PC-9 (cell line): Measurements from ENCODE around the gene PKHD1. TPM values are rescaled to one million over a fixed set of nuclear protein-coding genes. Genes with fewer than 3 reads are reported as not detected.

ENCODE experiments used
- BruUV-seq: library from RNA; stranded (reverse); fragments of 400-500 nt; replicated peaks from 2 replicates; lab custom pipeline; 2021; lab: Mats Ljungman, UMichigan
- CTCF ChIA-PET: fragments of 300-600 bp; sonication (Branson Sonifier 250); formaldehyde crosslinking; loops from one replicate; lab custom pipeline; 2022; ENCODE audit warnings: antibody characterized with exemption; lab: Charles Lee
- POLR2A ChIA-PET: fragments of 300-600 bp; sonication (Branson Sonifier 250); formaldehyde crosslinking; loops from one replicate; lab custom pipeline; 2022; ENCODE audit warnings: antibody characterized with exemption; ENCODE audit not compliant: unreplicated experiment; lab: Charles Lee
- DNase-seq, 2 experiments: peaks; one replicate each; pipeline versions ENCODE4 v3.0.0 to v3.0.0-alpha.2; 2015 to 2022; ENCODE audit warnings: mixed read lengths in 1 of 2
- H2AFZ ChIP-seq: fragments of 200-600 bp; sonication (generic); 2 replicates; pipeline ENCODE4 v1.8.1; 2017; ENCODE audit warnings: antibody characterized with exemption
- H3F3A ChIP-seq: fragments of 200-600 bp; sonication (generic); 2 replicates; pipeline ENCODE4 v1.8.1; 2017; ENCODE audit warnings: antibody characterized with exemption, mild to moderate bottlenecking, low read depth; ENCODE audit not compliant: insufficient read depth
- H3K27ac ChIP-seq: fragments of 200-600 bp; sonication (generic); 2 replicates; pipeline ENCODE4 v1.6.1; 2016; ENCODE audit warnings: mixed run types
- H3K27me3 ChIP-seq: fragments of 200-600 bp; sonication (generic); 2 replicates; pipeline ENCODE4 v1.6.1; 2016; ENCODE audit warnings: low read depth, mixed run types; ENCODE audit not compliant: insufficient read depth
- H3K36me3 ChIP-seq: fragments of 200-600 bp; sonication (generic); 2 replicates; pipeline ENCODE4 v1.6.1; 2016; ENCODE audit warnings: low read depth, mixed run types
- H3K4me1 ChIP-seq: fragments of 200-600 bp; sonication (generic); replicated peaks from 2 replicates; pipeline ENCODE4 v1.6.1; 2016; ENCODE audit warnings: mixed run types; ENCODE audit not compliant: insufficient read depth
- H3K4me2 ChIP-seq: fragments of 200-600 bp; sonication (generic); 2 replicates; pipeline ENCODE4 v1.6.1; 2017; ENCODE audit warnings: mixed run types
- H3K4me3 ChIP-seq: fragments of 200-600 bp; sonication (generic); 2 replicates; pipeline ENCODE4 v1.6.1; 2016; ENCODE audit warnings: mixed run types
- H3K79me2 ChIP-seq: fragments of 200-600 bp; sonication (generic); 2 replicates; pipeline ENCODE4 v1.6.1; 2017; ENCODE audit warnings: low read depth, mixed run types
- H3K9me2 ChIP-seq: fragments of 200-600 bp; sonication (generic); 2 replicates; pipeline ENCODE4 v1.8.1; 2017; ENCODE audit warnings: mild to moderate bottlenecking; ENCODE audit not compliant: insufficient read depth
- H3K9me3 ChIP-seq: fragments of 200-600 bp; sonication (generic); 2 replicates; pipeline ENCODE4 v1.8.1; 2016; ENCODE audit warnings: low read depth; ENCODE audit not compliant: insufficient read depth
- H4K20me1 ChIP-seq: fragments of 200-600 bp; sonication (generic); 2 replicates; pipeline ENCODE4 v1.8.1; 2017; ENCODE audit not compliant: insufficient read depth
- EZH2 ChIP-seq: fragments of 200-600 bp; sonication (generic); IDR thresholded peaks from 2 replicates; pipeline ENCODE4 v1.8.0; 2017; ENCODE audit warnings: antibody characterized with exemption, low read depth
- intact Hi-C: fragments of 100-400 bp; cut with micrococcal nuclease; formaldehyde crosslinking; loops from one replicate; pipeline ENCODE4 v1.10.0; 2022; ENCODE audit not compliant: unreplicated experiment
- total RNA-seq: library from RNA; stranded (reverse); gene quantifications from 2 replicates; pipeline ENCODE4 v1.2.3, GENCODE V29; 2021
- TF ChIP-seq, protein P1 (sequence below): fragments of 200-600 bp; sonication (generic); conservative IDR thresholded peaks from 2 replicates; pipeline ENCODE4 v1.6.1; 2017; ENCODE audit warnings: mixed run types, antibody characterized with exemption, mild to moderate bottlenecking, moderate library complexity

Gene PKHD1
- total RNA-seq, 1 experiment from 2014 or later, result not detected

GRCh38 chr6:52045481-52045880 lies 41.9 kb downstream of the PKHD1 start:
- Histone ChIP-seq H3F3A (no peaks in the 10 kb centered on the region), H3K27ac (no peak overlapping the region), H3K36me3 (no peaks in the 10 kb centered on the region), H3K4me2 (no peak overlapping the region), H3K79me2 (no peaks in the 10 kb centered on the region), H3K9me2 (no peaks in the 10 kb centered on the region; the same call in 1 of the 2 replicates), H4K20me1 (no peaks in the 10 kb centered on the region), H2AFZ (no peak overlapping the region), H3K27me3 (no peaks in the 10 kb centered on the region), H3K4me3 (no peak overlapping the region), H3K4me1 (no peaks in the 10 kb centered on the region), H3K9me3 (no peaks in the 10 kb centered on the region)
- no peak for TF ChIP-seq EZH2
- TF ChIP-seq, protein P1, sequence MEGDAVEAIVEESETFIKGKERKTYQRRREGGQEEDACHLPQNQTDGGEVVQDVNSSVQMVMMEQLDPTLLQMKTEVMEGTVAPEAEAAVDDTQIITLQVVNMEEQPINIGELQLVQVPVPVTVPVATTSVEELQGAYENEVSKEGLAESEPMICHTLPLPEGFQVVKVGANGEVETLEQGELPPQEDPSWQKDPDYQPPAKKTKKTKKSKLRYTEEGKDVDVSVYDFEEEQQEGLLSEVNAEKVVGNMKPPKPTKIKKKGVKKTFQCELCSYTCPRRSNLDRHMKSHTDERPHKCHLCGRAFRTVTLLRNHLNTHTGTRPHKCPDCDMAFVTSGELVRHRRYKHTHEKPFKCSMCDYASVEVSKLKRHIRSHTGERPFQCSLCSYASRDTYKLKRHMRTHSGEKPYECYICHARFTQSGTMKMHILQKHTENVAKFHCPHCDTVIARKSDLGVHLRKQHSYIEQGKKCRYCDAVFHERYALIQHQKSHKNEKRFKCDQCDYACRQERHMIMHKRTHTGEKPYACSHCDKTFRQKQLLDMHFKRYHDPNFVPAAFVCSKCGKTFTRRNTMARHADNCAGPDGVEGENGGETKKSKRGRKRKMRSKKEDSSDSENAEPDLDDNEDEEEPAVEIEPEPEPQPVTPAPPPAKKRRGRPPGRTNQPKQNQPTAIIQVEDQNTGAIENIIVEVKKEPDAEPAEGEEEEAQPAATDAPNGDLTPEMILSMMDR, result no peak
- CTCF ChIA-PET, result no interaction called here
- POLR2A ChIA-PET, result no interaction called here
- intact Hi-C loops, result no loop called here
- BruUV-seq, result no TSS peak
- DNase-seq, result no peak

DNA sequence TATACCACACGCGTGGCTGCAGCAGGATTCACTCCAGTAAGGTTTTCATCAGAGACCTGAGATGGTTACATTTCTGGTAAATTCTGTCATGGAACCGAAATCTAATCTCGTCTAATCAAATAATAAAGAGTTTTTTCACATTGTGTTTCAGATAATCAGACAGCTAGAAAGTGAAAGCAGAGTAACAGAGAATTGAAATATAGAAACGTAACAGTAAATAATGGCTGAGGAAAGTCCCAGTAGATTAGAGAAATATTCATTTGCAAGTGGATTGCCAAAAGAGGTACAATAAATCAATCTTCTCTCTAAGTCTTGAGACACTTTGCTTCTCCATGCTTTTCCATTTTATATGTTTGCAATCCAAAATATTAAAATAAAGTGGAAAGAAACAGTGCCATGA lies 42.4 kb downstream of the PKHD1 start:
- no peak overlapping the region for H2AFZ ChIP-seq
- BruUV-seq, result no TSS peak
- CTCF ChIA-PET, result no interaction called here

GRCh38 chr6:52042141-52042885 lies 45.1 kb downstream of the PKHD1 start:
- no peak overlapping the region for H3K4me2 ChIP-seq
- no peak overlapping the region for H3K27ac ChIP-seq
- POLR2A ChIA-PET, result no interaction called here
- CTCF ChIA-PET, result no interaction called here
- H3K9me3 ChIP-seq, result no peaks in the 10 kb centered on the region
- no peaks in the 10 kb centered on the region; the same call in 1 of the 2 replicates for H3K9me2 ChIP-seq
- TF ChIP-seq EZH2, result no peak
- TF ChIP-seq, protein P1, result no peak
- intact Hi-C loops, result no loop called here
- no peaks in the 10 kb centered on the region for H3K36me3 ChIP-seq
- no peaks in the 10 kb centered on the region for H3K27me3 ChIP-seq
- H3K4me1 ChIP-seq, result no peaks in the 10 kb centered on the region
- H3K79me2 ChIP-seq, result no peaks in the 10 kb centered on the region
- H4K20me1 ChIP-seq, result no peaks in the 10 kb centered on the region
- no peaks in the 10 kb centered on the region for H3F3A ChIP-seq
- no peak overlapping the region for H2AFZ ChIP-seq
- no TSS peak for BruUV-seq
- no peak for DNase-seq
- H3K4me3 ChIP-seq, result no peak overlapping the region

More for the DNA sequence above, 42.4 kb downstream of the PKHD1 start:
- no peak overlapping the region for H3K4me3 ChIP-seq
- H3K27ac ChIP-seq, result no peak overlapping the region
- no peaks in the 10 kb centered on the region for H3K4me1 ChIP-seq
- TF ChIP-seq EZH2, result no peak
- TF ChIP-seq, protein P1, result no peak
- H4K20me1 ChIP-seq, result no peaks in the 10 kb centered on the region
- intact Hi-C loops, result no loop called here
- POLR2A ChIA-PET, result no interaction called here
- H3K27me3 ChIP-seq, result no peaks in the 10 kb centered on the region
- no peaks in the 10 kb centered on the region for H3F3A ChIP-seq
- H3K36me3 ChIP-seq, result no peaks in the 10 kb centered on the region
- H3K9me2 ChIP-seq, result no peaks in the 10 kb centered on the region; the same call in 1 of the 2 replicates
- no peak overlapping the region for H3K4me2 ChIP-seq
- no peaks in the 10 kb centered on the region for H3K79me2 ChIP-seq
- no peak for DNase-seq
- H3K9me3 ChIP-seq, result no peaks in the 10 kb centered on the region
